HepG2 (cell line): Measurements from ENCODE around the gene BSND.

ENCODE experiments used
- CTCF ChIP-seq: sonication (generic); formaldehyde crosslinking; IDR thresholded peaks from 2 replicates; pipeline ENCODE4 v1.5.0; 2020; ENCODE audit warnings: mild to moderate bottlenecking, missing genetic modification reagents, moderate library complexity
- EZH2 ChIP-seq: conservative IDR thresholded peaks from 2 replicates; pipeline ENCODE4 v1.6.1; 2012; ENCODE audit warnings: mild to moderate bottlenecking, low read depth, low read length, moderate library complexity
- HNRNPLL ChIP-seq: fragments of 200-400 bp; formaldehyde crosslinking; IDR thresholded peaks from 2 replicates; pipeline ENCODE4 v1.6.1; 2017; ENCODE audit warnings: mild to moderate bottlenecking, low read depth, low read length; ENCODE audit not compliant: poor library complexity, severe bottlenecking
- MXI1 ChIP-seq: IDR thresholded peaks from 3 replicates; pipeline ENCODE4 v1.6.1; 2012; ENCODE audit warnings: low read depth, low read length, inconsistent platforms, borderline replicate concordance
- MYC ChIP-seq: sonication (generic); formaldehyde crosslinking; IDR thresholded peaks from 2 replicates; pipeline ENCODE4 v1.9.0; 2021; ENCODE audit warnings: missing genetic modification reagents, borderline replicate concordance
- PAX8 ChIP-seq: sonication (generic); formaldehyde crosslinking; IDR thresholded peaks from 2 replicates; pipeline ENCODE4 v1.8.0; 2022; ENCODE audit warnings: mild to moderate bottlenecking, missing genetic modification reagents, borderline replicate concordance
- RFX5 ChIP-seq: IDR thresholded peaks from 2 replicates; pipeline ENCODE4 v1.6.1; 2011; ENCODE audit warnings: low read depth, low read length, improper control_type of control experiment
- SATB2 ChIP-seq: sonication (generic); formaldehyde crosslinking; IDR thresholded peaks from 2 replicates; pipeline ENCODE4 v1.5.0; 2020; ENCODE audit warnings: missing genetic modification reagents
- SETDB1 ChIP-seq: sonication (generic); formaldehyde crosslinking; IDR thresholded peaks from 2 replicates; pipeline ENCODE4 v1.5.1; 2020; ENCODE audit warnings: missing genetic modification reagents, mild to moderate bottlenecking, borderline replicate concordance
- ZBTB38 ChIP-seq: sonication (generic); formaldehyde crosslinking; IDR thresholded peaks from 2 replicates; pipeline ENCODE4 v1.5.1; 2020; ENCODE audit warnings: mild to moderate bottlenecking, missing genetic modification reagents

- TF ChIP-seq SETDB1, result no peak
- TF ChIP-seq SATB2 (CRISPR knock-in tag), result no peak
- no peak for TF ChIP-seq RFX5
- no peak for TF ChIP-seq MXI1
- TF ChIP-seq CTCF (CRISPR knock-in tag), result no peak
- TF ChIP-seq HNRNPLL, result no peak
- TF ChIP-seq EZH2, result no peak
- TF ChIP-seq MYC, result no peak
- no peak for TF ChIP-seq PAX8
- no peak for TF ChIP-seq ZBTB38 (CRISPR knock-in tag)
Observed at GRCh38 chr1:54981466-54981865, 17.3 kb upstream of the BSND start.
